NCI-H524 treated with DMSO at 0.1 percent for 48 hours (cell line): Measurements from ENCODE around the gene AGAP9.
"Not testable (repeated sequence)": the region's sequence is repeated elsewhere in the genome, so short reads cannot be mapped to it uniquely, and the experiment has no call there.

ENCODE experiments used
- DNase-seq: peaks from one replicate; lab custom pipeline; 2025; lab: John Stamatoyannopoulos, UW

The AGAP9 gene

DNA sequence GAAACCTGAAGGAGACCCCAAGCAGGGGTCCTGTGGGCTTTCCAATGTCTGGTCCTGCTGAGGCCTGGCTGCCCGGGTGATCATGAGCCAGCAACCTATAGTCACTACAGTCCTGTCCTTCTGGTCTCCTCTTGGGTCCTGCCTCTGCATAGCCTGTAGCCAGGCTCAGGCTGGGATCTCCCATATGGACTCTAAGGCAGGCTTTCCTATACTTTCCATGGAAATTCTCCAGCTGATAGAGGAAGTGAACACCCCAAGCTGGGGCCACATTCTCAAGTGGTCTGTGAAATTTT is 66.0 kb downstream of the AGAP9 start:
- DNase-seq: no peak

DNA sequence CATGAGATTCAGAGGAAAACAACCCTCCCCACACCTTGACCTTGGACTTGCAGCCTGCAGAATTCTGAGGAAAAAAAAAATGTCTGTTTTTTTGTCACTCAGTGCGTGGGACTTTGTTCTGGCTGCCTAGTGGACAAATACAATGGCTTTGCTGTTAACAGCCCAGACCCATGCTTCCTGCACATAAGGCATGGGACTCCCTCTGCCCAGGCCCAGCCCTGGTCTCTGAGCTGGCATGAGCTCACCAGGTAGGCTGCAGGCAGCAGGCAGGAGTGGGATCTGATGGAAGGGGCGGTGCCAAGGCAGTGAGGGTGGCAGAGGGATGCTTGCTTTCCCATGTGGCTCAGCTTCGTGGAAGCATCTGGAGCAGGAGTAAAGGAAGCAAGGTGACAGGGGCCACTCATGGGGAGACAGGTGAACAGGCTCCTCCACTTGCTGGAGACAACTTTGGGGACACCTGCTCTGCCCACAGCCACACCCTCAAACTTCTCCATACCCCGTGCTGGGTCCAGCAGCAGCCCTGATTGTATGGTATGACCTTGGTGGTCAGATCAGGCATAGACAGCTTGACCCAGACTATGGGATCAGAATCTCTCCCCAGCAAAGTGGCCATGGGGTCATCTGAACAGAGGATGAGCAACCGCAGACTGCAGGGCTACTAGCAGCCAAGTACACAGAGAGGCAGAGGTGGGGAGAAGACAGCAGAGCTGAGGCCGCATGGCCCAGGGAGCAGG is 66.5 kb downstream of the AGAP9 start:
- no peak for DNase-seq

DNA sequence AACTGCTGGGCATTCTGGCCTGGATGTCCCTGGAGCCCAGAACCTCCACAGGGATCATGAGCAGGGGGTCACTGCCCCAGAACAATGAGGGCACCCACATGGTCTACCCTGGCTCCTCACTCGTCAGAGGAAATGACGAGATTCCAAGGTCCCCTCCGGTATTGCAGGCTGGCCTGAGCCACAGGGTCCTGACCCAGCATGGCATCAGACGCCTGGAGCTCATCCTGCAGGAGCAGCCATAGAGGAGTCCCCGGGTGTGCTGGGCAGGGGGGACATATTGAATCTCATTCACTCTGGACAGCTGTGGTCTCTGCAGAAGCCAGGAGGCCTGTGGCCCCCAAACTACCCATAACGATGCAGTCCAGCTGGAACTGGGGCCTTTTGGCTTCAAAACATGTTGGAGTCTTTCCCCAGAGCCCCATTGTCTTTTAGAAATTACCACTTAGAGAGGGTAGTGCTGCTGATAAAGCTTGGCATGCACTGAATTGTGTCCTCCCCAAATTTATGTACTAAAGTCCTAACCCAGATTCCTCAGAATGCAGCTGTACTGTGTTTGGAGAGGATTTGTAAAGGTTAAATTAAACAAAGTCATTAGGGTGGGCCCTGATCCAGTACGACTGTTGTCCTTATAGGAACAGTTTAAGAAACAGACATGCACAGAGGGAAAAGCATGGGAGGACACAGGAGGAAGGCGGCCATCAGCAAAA is 67.2 kb downstream of the AGAP9 start:
- no peak for DNase-seq

DNA sequence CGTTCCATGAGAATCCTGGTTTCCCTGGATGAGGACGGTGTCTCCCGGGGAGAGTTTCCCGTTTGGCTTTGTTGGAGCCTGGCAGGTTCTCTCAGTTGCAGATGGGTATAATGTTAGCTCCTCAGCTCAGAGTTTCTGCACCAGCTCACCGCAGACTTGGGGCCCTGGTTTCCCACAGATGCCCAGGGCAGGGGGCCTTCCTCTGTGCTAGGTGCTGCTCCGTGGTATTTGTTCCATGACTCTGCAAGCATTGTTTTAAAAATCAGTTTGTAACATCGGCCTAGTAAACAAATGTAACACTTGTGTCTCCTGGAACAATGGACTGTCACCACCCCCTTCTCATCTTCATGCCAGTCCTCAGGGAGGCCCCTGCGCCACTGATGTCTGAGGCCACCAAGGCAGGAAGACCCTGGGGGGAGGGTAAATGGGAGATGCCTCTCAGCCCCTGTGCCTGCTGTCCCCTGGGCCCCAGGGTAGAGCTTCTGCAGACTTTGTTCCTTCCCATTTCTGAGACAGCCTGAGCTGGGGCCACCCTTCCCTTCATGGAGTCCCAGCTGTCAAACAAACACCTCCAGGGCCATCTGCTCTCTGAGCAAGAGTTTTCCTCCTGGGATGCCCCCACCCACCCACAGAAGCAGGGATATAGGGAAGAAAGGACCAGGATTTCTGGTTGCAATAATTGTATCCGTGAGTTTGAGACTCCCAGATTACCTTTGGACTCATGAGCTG is 67.9 kb downstream of the AGAP9 start:
- DNase-seq: not testable (repeated sequence)

DNA sequence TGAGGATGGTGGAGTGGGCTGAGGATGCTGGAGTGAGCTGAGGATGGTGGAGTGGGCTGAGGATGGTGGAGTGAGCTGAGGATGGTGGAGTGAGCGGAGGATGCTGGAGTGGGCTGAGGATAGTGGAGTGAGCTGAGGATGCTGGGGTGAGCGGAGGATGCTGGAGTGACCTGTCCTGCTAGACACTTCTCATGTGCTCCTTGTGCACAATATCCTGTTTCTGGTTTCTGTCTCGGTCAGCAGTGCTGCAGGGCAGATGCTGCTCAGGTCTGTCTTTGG is 68.7 kb downstream of the AGAP9 start:
- no peak for DNase-seq

DNA sequence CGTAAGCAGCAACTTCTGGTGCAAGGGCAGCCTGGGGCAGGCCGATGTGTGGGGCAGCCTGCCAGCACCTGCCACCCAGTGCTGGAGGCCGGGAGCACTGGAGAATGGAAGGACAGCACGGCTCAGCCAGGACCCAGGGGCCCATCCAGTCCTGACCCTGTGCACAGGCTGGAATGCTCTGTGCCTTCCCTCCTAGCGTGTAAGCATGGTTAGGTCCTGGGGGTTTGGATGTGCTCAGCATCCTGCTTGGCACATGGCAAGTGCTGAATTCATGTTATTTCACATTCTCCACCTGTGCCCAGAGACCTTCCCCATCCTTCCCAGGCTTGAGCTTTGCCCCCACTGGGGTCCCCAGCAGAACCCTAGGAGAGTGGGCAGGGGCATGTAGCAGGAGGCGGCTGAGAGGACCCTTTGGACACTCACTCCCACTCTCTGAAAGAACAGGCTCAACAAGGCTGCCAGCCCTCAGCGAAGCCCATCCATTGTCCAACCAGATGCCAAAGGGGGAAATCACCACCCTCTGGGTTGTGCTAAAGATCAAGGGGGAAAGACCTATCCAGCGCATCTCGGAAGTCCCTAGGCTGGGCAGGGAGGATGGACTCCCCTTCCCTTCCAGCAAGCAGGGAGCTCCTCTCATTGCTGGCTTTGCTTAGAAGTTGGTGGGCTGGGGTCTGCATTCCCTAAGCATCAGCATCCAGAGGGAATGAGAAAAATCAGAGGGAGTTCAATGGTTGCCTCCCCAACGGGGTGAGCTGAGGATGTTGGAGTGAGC is 69.2 kb downstream of the AGAP9 start:
- no peak for DNase-seq

DNA sequence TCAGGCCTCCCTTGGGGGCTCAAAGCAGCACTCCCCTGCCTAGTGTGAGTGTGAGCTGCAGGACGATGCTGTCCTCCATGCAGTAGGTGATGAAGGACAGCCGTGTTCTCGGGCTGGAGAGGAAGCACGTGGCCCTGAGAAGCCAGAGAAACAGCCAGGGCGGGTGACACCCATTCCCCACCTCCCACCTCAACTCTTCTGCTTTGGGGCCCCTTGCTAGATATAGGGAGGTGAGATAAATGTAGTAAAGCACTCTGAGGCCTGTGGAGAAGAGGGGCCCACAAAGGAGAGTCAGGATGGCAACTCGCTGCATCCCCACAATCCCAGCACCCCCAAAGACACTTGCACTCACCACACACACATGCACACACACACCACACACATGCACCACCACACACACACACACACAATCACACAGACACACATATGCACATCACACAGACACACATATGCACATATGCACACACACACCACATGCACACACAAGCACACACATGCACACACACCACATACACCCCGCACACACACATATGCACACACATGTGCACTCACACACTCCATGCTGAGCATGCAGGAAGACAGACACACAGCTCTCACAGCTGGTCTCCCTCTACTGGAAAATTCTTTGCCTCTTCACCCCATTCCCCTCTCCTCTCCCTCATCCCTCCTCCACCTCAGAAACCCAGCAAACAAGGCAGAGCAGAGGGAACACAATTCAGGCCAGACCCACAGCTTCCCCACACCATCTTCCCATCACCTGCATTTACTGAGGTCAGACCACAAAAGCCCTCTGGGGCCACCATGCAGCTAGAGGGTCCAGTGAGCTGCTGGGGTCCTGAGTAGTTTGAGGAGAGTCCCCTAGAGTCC is 70.1 kb downstream of the AGAP9 start:
- no peak for DNase-seq

DNA sequence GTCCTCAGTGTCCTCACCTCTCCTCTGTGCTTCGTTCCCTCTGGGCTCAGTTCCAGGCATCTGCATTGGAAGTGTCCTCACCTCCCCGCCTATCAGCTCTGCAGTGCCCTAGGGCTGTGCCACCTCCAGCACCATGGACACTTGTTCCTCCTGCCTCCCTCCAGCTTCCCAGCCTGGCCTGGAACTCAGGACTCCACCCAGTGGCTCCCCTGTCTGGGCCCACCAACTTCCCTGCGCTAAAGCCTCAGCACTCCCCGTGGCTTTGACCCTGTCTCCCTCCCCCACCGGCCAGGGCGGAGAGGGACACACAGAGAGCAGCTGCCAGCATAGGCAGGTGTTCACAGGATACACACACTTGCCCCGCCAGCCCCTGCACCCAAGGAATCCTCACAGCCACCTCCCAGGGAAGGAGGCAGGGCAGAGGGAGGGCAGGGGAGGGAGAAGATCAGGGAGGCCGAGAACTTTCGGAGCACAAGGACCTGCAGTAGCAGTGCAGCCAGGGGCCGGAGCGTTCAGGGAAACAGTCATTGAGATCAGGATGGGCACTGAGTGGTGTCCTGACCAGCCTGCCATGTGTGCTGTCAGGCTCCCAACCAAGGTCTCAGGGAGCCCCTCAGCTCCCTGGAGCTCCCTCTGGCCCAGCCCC is 70.8 kb downstream of the AGAP9 start:
- no peak for DNase-seq

DNA sequence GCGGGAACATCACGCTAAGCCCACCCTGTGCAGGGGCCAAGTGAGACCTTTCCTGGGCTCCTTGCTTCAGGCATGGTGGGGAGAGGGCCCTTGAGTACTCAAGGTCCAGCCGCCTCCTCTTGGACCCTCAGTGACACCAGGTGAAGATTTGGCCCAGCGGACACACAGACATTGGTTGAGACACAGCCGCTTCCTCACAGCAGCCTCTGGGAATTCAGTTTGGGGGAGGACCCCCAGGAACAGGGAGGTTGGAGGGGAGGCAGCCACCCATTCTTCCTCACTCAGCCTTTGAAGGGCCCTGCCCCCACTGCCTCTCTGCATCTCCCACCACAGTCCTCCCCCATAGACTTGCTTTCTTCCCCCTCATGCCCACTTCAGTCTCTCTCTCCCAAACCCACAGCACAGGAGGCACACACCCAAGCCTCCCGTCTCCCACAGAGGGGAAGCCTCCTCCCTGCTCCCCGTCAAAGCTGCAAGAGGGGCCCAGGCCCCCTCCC is 71.4 kb downstream of the AGAP9 start:
- no peak for DNase-seq
